Smooth muscle cell (in vitro differentiated cells): ENCODE measurements around the gene STXBP5. TPM values are rescaled to one million over a fixed set of nuclear protein-coding genes. Genes with fewer than 3 reads are reported as not detected.

Experiments
- DNase-seq: peaks from one replicate; lab custom pipeline; 2025; ENCODE audit not compliant: unreplicated experiment; lab: John Stamatoyannopoulos, UW
- H2AFZ ChIP-seq: fragments of 200-600 bp; sonication (generic); 2 replicates; pipeline ENCODE4 v1.6.0; 2016; ENCODE audit warnings: antibody characterized with exemption, low read depth, mild to moderate bottlenecking
- H3F3A ChIP-seq: fragments of 200-600 bp; sonication (generic); 2 replicates; pipeline ENCODE4 v1.6.0; 2017; ENCODE audit warnings: antibody characterized with exemption, low read depth
- H3K27ac ChIP-seq: fragments of 200-600 bp; sonication (generic); 2 replicates; pipeline ENCODE4 v1.5.1; 2016; ENCODE audit warnings: low read depth, mild to moderate bottlenecking
- H3K27me3 ChIP-seq: fragments of 200-600 bp; sonication (generic); 2 replicates; pipeline ENCODE4 v1.6.1; 2016; ENCODE audit warnings: low read depth, mild to moderate bottlenecking
- H3K36me3 ChIP-seq: fragments of 200-600 bp; sonication (generic); 2 replicates; pipeline ENCODE4 v1.5.1; 2016; ENCODE audit warnings: low read depth
- H3K4me1 ChIP-seq: fragments of 200-600 bp; sonication (generic); 2 replicates; pipeline ENCODE4 v1.5.1; 2016; ENCODE audit warnings: low read depth
- H3K4me2 ChIP-seq: fragments of 200-600 bp; sonication (generic); 2 replicates; pipeline ENCODE4 v1.6.0; 2016; ENCODE audit warnings: mild to moderate bottlenecking
- H3K4me3 ChIP-seq: fragments of 200-600 bp; sonication (generic); 2 replicates; pipeline ENCODE4 v1.5.1; 2016; ENCODE audit warnings: mild to moderate bottlenecking
- H3K79me2 ChIP-seq: fragments of 200-600 bp; sonication (generic); 2 replicates; pipeline ENCODE4 v1.6.0; 2016; ENCODE audit warnings: low read depth, mild to moderate bottlenecking
- H3K9ac ChIP-seq: fragments of 200-600 bp; sonication (generic); 2 replicates; pipeline ENCODE4 v1.6.0; 2016; ENCODE audit warnings: low read depth
- H3K9me3 ChIP-seq: fragments of 200-600 bp; sonication (generic); replicated peaks from 2 replicates; pipeline ENCODE4 v1.5.1; 2016; ENCODE audit warnings: low read depth
- H4K20me1 ChIP-seq: fragments of 200-600 bp; sonication (generic); 2 replicates; pipeline ENCODE4 v1.6.0; 2016; ENCODE audit warnings: low read depth
- WGBS: methylation state at CpG from one replicate; pipeline ENCODE4 v1.1.7; 2016; ENCODE audit warnings: low lambda C conversion rate; 5-methylcytosine and 5-hydroxymethylcytosine counted together
- polyA plus RNA-seq: library from polyadenylated mRNA; unstranded; fragments of >200 nt; fragmentation: Nextera tagmentation; extraction: Ambion mirVana; gene quantifications from 2 replicates; pipeline ENCODE4 v1.2.1, GENCODE V29; 2016
- total RNA-seq: library from RNA; depleted of rRNA; stranded (reverse); fragments of >200 nt; gene quantifications from 2 replicates; pipeline ENCODE4 v1.2.3, GENCODE V29; 2014
- TF ChIP-seq, protein P1 (sequence below): fragments of 200-600 bp; sonication (generic); IDR thresholded peaks from 2 replicates; pipeline ENCODE4 v1.5.1; 2017; ENCODE audit warnings: borderline replicate concordance, mild to moderate bottlenecking, antibody characterized with exemption; ENCODE audit not compliant: insufficient read depth, poor library complexity, severe bottlenecking

Gene STXBP5
- total and polyA plus RNA-seq, 2 experiments from 2014 or later: 8.8 to 25.2 TPM

- H3K79me2 ChIP-seq: peaks cover 44% of the 10 kb centered on the region
- under 1% methylated on average over 57 of the region's 74 CpGs for WGBS
- TF ChIP-seq, protein P1, sequence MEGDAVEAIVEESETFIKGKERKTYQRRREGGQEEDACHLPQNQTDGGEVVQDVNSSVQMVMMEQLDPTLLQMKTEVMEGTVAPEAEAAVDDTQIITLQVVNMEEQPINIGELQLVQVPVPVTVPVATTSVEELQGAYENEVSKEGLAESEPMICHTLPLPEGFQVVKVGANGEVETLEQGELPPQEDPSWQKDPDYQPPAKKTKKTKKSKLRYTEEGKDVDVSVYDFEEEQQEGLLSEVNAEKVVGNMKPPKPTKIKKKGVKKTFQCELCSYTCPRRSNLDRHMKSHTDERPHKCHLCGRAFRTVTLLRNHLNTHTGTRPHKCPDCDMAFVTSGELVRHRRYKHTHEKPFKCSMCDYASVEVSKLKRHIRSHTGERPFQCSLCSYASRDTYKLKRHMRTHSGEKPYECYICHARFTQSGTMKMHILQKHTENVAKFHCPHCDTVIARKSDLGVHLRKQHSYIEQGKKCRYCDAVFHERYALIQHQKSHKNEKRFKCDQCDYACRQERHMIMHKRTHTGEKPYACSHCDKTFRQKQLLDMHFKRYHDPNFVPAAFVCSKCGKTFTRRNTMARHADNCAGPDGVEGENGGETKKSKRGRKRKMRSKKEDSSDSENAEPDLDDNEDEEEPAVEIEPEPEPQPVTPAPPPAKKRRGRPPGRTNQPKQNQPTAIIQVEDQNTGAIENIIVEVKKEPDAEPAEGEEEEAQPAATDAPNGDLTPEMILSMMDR: no peak
These were observed 732 bp upstream of the STXBP5 start for GRCh38 chr6:147203311-147204059.

DNA sequence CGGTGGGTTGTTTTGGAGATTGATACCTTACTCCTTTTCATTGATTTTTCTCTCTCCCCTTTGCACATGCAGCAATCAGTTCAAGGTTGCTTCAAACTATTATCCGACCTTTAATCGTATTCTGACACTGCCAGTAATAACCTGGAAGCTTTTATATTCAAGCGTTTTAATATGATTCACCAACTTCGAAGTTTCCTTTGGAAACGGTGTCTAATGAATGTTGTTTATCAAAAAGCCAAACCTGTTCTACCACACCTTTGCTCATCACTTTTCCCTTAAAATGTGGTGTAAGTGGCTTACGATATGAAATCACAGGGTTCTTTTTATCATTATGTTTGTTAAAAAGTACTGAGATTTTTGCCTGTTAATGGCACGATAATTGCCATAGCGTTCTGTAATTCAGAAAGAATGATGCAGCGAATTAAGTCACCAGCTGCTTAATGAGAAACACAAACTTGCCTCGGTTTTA is 660 bp downstream of the STXBP5 start:
- H3K4me2 ChIP-seq: peak overlapping the region; percentile 96
- peaks cover 25% of the 10 kb centered on the region for H3K4me1 ChIP-seq
- no peaks in the 10 kb centered on the region for H3K36me3 ChIP-seq
- H3K27ac ChIP-seq: peak overlapping the region; percentile 56
- DNase-seq: no peak
- H3F3A ChIP-seq: no peaks in the 10 kb centered on the region
- peaks cover 17% of the 10 kb centered on the region for H4K20me1 ChIP-seq
- H3K79me2 ChIP-seq: peaks cover 58% of the 10 kb centered on the region
- no peaks in the 10 kb centered on the region for H3K9me3 ChIP-seq
- TF ChIP-seq, protein P1: no peak
- H3K9ac ChIP-seq: peak overlapping the region; percentile 80
- H2AFZ ChIP-seq: peak overlapping the region; percentile 84
- peak overlapping the region; percentile 83 for H3K4me3 ChIP-seq
- WGBS: 13% methylated on average over 11 of the region's 11 CpGs
- no peaks in the 10 kb centered on the region for H3K27me3 ChIP-seq

More at GRCh38 chr6:147203311-147204059, 732 bp upstream of the STXBP5 start:
- H3K27ac ChIP-seq: peak overlapping the region; percentile 47
- peak overlapping the region; percentile 83 for H3K4me3 ChIP-seq
- peak overlapping the region; percentile 25 for H3K9ac ChIP-seq
- H3K9me3 ChIP-seq: no peaks in the 10 kb centered on the region
- DNase-seq: peak; percentile 46
- H3K36me3 ChIP-seq: no peaks in the 10 kb centered on the region
- H4K20me1 ChIP-seq: peaks cover 17% of the 10 kb centered on the region
- no peaks in the 10 kb centered on the region for H3K27me3 ChIP-seq
- peaks cover 25% of the 10 kb centered on the region for H3K4me1 ChIP-seq
- H3F3A ChIP-seq: no peaks in the 10 kb centered on the region
- H3K4me2 ChIP-seq: peak overlapping the region; percentile 92
- H2AFZ ChIP-seq: peak overlapping the region; percentile 95

DNA sequence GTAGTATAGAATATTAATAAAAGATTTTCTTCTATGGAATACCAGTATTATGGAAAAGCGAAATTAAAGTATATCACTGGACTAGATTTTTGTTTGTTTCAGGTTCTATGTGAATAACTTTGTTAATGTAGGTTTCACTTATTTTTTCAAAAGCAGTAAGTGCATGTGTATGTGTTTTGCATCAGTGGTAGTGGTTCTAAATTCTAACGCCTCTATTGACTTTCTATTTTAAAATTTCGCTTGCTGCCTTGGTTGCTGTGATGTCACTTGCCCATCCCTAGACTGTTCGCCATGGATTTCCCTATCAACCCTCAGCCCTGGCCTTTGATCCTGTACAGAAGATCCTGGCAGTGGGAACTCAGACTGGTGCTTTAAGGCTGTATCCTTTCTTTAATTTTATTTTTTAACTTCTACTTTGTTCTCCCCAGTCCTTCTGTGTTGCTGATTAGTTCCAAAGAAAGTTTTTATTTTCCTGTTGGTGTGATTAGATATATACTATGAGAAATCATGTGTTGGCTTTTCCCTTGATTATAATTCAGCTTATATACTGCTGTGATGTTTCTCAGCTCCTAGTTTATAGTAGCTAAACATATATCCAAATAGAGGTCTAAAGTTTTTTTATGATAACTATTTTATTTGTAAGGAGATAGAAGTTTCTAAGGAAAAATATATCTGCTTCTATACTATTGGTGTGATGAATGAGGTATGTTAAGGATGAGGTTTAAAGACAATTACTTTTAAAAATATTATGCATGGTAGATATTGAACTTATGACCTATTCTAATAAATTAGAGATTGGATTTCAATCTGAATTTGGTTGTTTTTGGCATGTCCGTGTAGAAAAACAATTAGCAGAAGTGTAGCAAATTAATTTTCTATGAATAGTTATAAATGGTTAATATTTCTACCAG is 1.7 kb downstream of the STXBP5 start:
- Histone ChIP-seq H3K4me2 (peak overlapping the region; percentile 96), H3K79me2 (peaks cover 69% of the 10 kb centered on the region), H3K4me3 (peak overlapping the region; percentile 83), H3K4me1 (peaks cover 25% of the 10 kb centered on the region), H3F3A (no peaks in the 10 kb centered on the region), H3K36me3 (no peaks in the 10 kb centered on the region), H3K27me3 (no peaks in the 10 kb centered on the region), H2AFZ (no peak overlapping the region), H3K9ac (no peak overlapping the region), H3K27ac (no peak overlapping the region), H4K20me1 (peaks cover 17% of the 10 kb centered on the region), H3K9me3 (no peaks in the 10 kb centered on the region)
- TF ChIP-seq, protein P1: no peak
- 58% methylated on average over 5 of the region's 5 CpGs for WGBS
- no peak for DNase-seq
